ENCODE data around the gene NXNL1. TPM values are rescaled to one million over a fixed set of nuclear protein-coding genes. Genes with fewer than 3 reads are reported as not detected.
A peak's percentile ranks its signal among the peaks of the same experiment; 100 is the strongest.

NXNL1 gene
- total and polyA plus RNA-seq, 4 donors: not detected

GRCh38 chr19:17488593-17489391, 28.1 kb upstream of the NXNL1 start:
- DNase-seq (ENCODE audit: low spot score): peak; percentile 83
- no peaks in the 10 kb centered on the region for H3K9me3 ChIP-seq (ENCODE audit: control insufficient read depth in 4 of 4, low read length in 3 of 4)
- H3K4me1 ChIP-seq (ENCODE audit: control insufficient read depth in 4 of 4, insufficient read depth in 4 of 4, low read length in 3 of 4): peaks cover 0 to 5% (median 2%) of the 10 kb centered on the region in 4 donors
- no peak overlapping the region for H3K9ac ChIP-seq (ENCODE audit: low read depth in 1 of 2, low read length in 2 of 2)
- no peak overlapping the region for H3K4me3 ChIP-seq (ENCODE audit: low read depth in 1 of 3, low read length in 3 of 3)
- peak overlapping the region in 1 of 2 donors; percentile 35 for H3K27ac ChIP-seq (ENCODE audit: low read depth in 1 of 2, low read length in 2 of 2)
- 33% methylated on average over 31 of the region's 31 CpGs for WGBS
- no peaks in the 10 kb centered on the region for H3K27me3 ChIP-seq (ENCODE audit: control insufficient read depth in 4 of 4, insufficient read depth in 4 of 4, low read length in 3 of 4)
- TF ChIP-seq SP1 (IDR thresholded peaks at IDR 0.05) (peak; percentile 9), NR2F2 (IDR thresholded peaks at IDR 0.05) (no peak), CTCF (IDR thresholded peaks at IDR 0.05; ENCODE audit: low read depth, low read length, missing input control) (peak; percentile 4), FOXA2 (IDR thresholded peaks at IDR 0.05) (no peak)
- no peaks in the 10 kb centered on the region for H3K36me3 ChIP-seq (ENCODE audit: control insufficient read depth in 4 of 4, insufficient read depth in 3 of 4, low read depth in 1 of 4, low read length in 3 of 4)

- no peak overlapping the region for H3K9ac ChIP-seq (ENCODE audit: low read depth in 1 of 2, low read length in 2 of 2)
- TF ChIP-seq GABPA (IDR thresholded peaks at IDR 0.05 in 1 of 2, conservative IDR thresholded peaks at IDR 0.05 in 1 of 2): no peak
- TF ChIP-seq ZBTB33 (IDR thresholded peaks at IDR 0.05): no peak
- no peak for TF ChIP-seq TAF1 (conservative IDR thresholded peaks at IDR 0.05)
- TF ChIP-seq MAX (IDR thresholded peaks at IDR 0.05): no peak
- no peak for TF ChIP-seq RXRA (IDR thresholded peaks at IDR 0.05)
- no peak for TF ChIP-seq HNF4G (IDR thresholded peaks at IDR 0.05)
- DNase-seq (ENCODE audit: low spot score): no peak
- no peaks in the 10 kb centered on the region for H3K9me3 ChIP-seq (ENCODE audit: control insufficient read depth in 4 of 4, low read length in 3 of 4)
- H3K4me1 ChIP-seq (ENCODE audit: control insufficient read depth in 4 of 4, insufficient read depth in 4 of 4, low read length in 3 of 4): peaks cover 0 to 5% (median 2%) of the 10 kb centered on the region in 4 donors
- H3K4me3 ChIP-seq (ENCODE audit: low read depth in 1 of 3, low read length in 3 of 3): no peak overlapping the region
- no peaks in the 10 kb centered on the region for H3K27me3 ChIP-seq (ENCODE audit: control insufficient read depth in 4 of 4, insufficient read depth in 4 of 4, low read length in 3 of 4)
- H3K27ac ChIP-seq (ENCODE audit: low read depth in 1 of 2, low read length in 2 of 2): no peak overlapping the region
- 81% methylated on average over 18 of the region's 18 CpGs for WGBS
- H3K36me3 ChIP-seq (ENCODE audit: control insufficient read depth in 4 of 4, insufficient read depth in 3 of 4, low read depth in 1 of 4, low read length in 3 of 4): no peaks in the 10 kb centered on the region
Observed at GRCh38 chr19:17487284-17488121, 26.8 kb upstream of the NXNL1 start.
